ENCODE results near the gene LANCL1. TPM values are rescaled to one million over a fixed set of nuclear protein-coding genes. Genes with fewer than 3 reads are reported as not detected.
A peak's percentile ranks its signal among the peaks of the same experiment; 100 is the strongest.

The LANCL1 gene
- total RNA-seq, 1 experiment from 2014 or later, result 34.1 TPM

GRCh38 chr2:210477496-210477895, 937 bp upstream of the LANCL1 start:
- CTCF ChIA-PET, result interaction anchor here (1.0 to 2.0 kb wide), 2 partner anchors 11 to 26 kb away, joined by 3 to 6 read pairs; no protein-coding TSS in a partner anchor
- POLR2A ChIA-PET, result interaction anchor here (1.4 kb wide), 1 partner anchor 11 kb away, joined by 3 read pairs; no protein-coding TSS in a partner anchor
- Mint-ChIP-seq H3K4me1 (ENCODE audit: insufficient read depth, unreplicated experiment) (peaks cover 11% of the 10 kb centered on the region), H3K4me3 (ENCODE audit: unreplicated experiment) (peak overlapping the region; percentile 84), H3K27me3 (ENCODE audit: insufficient read depth, unreplicated experiment) (no peaks in the 10 kb centered on the region), H3K9me3 (ENCODE audit: unreplicated experiment) (no peaks in the 10 kb centered on the region), H3K27ac (ENCODE audit: low read depth, unreplicated experiment) (peak overlapping the region; percentile 69), H3K36me3 (ENCODE audit: insufficient read depth, unreplicated experiment) (peaks cover 13% of the 10 kb centered on the region)
- intact Hi-C loops (cut with micrococcal nuclease), result no loop called here
- DNase-seq (ENCODE audit: unreplicated experiment), result peak; percentile 81
- no TSS peak for BruUV-seq (replicated peaks)
- no peak for TF ChIP-seq CTCF (IDR thresholded peaks at IDR 0.05; ENCODE audit: unreplicated experiment)

DNA sequence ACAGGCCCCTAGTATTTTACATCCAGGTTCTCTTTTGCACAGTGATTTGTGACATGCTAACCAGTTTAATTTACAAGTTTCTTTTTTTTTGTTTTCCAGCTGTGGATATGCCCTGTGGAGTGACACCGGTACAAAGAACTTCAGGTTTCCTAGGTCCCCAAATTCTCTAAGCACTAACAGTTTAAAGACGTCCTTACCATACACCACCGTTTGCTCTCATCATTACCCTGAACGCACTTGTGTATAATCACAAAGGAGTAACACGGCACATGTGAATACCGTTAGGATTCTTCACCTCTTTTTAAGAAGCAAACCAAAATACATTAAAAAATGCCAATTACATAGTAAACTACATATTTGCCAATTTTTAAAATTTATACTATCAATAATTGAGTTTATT, 853 bp downstream of the LANCL1 start:
- Mint-ChIP-seq H3K27me3 (ENCODE audit: insufficient read depth, unreplicated experiment) (no peaks in the 10 kb centered on the region), H3K27ac (ENCODE audit: low read depth, unreplicated experiment) (peak overlapping the region; percentile 69), H3K4me3 (ENCODE audit: unreplicated experiment) (peak overlapping the region; percentile 84), H3K36me3 (ENCODE audit: insufficient read depth, unreplicated experiment) (peaks cover 25% of the 10 kb centered on the region), H3K4me1 (ENCODE audit: insufficient read depth, unreplicated experiment) (peaks cover 11% of the 10 kb centered on the region), H3K9me3 (ENCODE audit: unreplicated experiment) (no peaks in the 10 kb centered on the region)
- no TSS peak for BruUV-seq (replicated peaks)
- TF ChIP-seq CTCF (IDR thresholded peaks at IDR 0.05; ENCODE audit: unreplicated experiment), result no peak
- intact Hi-C loops (cut with micrococcal nuclease), result no loop called here
- POLR2A ChIA-PET, result interaction anchor here (0.6 to 1.1 kb wide), 4 partner anchors 13 to 873 kb away, joined by 3 read pairs; no protein-coding TSS in a partner anchor
- DNase-seq (ENCODE audit: unreplicated experiment), result peak; percentile 10
- CTCF ChIA-PET, result interaction anchor here (0.6 to 2.5 kb wide), 6 partner anchors 27 to 123 kb away, joined by 3 to 16 read pairs (median 4); no protein-coding TSS in a partner anchor

DNA sequence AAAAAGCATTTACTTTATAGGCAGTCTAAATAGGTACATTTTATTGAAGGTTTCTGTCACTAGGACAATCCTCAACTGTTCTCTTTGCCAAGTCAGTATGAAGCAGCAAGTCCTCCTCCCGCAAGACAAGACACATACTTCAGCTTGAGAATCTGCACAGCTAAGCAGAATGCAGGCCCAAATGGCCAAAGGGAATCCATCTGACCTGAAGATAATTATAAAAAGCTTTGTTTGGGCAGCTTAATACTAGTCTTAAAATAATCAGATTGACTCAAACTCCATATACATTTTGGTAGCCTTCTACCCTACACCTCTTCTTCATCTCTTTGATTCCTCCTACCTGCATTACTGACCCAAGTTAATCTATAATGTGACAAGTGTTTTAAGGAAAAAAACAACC, 1.8 kb downstream of the LANCL1 start:
- Mint-ChIP-seq H3K36me3 (ENCODE audit: insufficient read depth, unreplicated experiment) (peaks cover 34% of the 10 kb centered on the region), H3K4me3 (ENCODE audit: unreplicated experiment) (no peak overlapping the region), H3K4me1 (ENCODE audit: insufficient read depth, unreplicated experiment) (peaks cover 11% of the 10 kb centered on the region), H3K27me3 (ENCODE audit: insufficient read depth, unreplicated experiment) (no peaks in the 10 kb centered on the region), H3K9me3 (ENCODE audit: unreplicated experiment) (no peaks in the 10 kb centered on the region), H3K27ac (ENCODE audit: low read depth, unreplicated experiment) (no peak overlapping the region)
- intact Hi-C loops (cut with micrococcal nuclease), result no loop called here
- no peak for TF ChIP-seq CTCF (IDR thresholded peaks at IDR 0.05; ENCODE audit: unreplicated experiment)
- DNase-seq (ENCODE audit: unreplicated experiment), result no peak
- BruUV-seq (replicated peaks), result no TSS peak
- ChIA-PET CTCF (interaction anchor here (0.7 to 2.5 kb wide), 3 partner anchors 14 to 82 kb away, joined by 3 to 16 read pairs (median 3); no protein-coding TSS in a partner anchor), POLR2A (no interaction called here)

DNA sequence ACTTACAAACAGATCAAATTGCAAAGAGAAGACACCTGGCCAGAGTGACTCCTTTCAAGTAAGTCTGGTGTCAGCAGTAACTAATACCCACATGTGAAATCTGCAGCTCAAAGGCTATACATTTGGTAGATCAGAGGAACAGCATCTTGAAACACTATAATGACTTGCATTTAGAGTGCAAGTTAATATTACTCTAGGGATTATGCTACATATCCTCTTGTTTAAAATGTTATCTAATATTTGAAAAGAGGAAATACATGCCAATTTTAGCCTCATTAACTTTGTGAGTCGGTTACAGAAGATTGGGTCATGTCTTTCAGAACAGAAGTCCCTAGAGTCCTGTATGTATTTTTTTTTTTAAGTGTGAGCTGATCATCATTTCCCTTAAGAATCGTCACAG, 15.2 kb downstream of the LANCL1 start:
- Mint-ChIP-seq H3K4me1 (ENCODE audit: insufficient read depth, unreplicated experiment) (no peaks in the 10 kb centered on the region), H3K9me3 (ENCODE audit: unreplicated experiment) (no peaks in the 10 kb centered on the region), H3K36me3 (ENCODE audit: insufficient read depth, unreplicated experiment) (peaks cover 66% of the 10 kb centered on the region), H3K27me3 (ENCODE audit: insufficient read depth, unreplicated experiment) (no peaks in the 10 kb centered on the region), H3K4me3 (ENCODE audit: unreplicated experiment) (no peak overlapping the region), H3K27ac (ENCODE audit: low read depth, unreplicated experiment) (no peak overlapping the region)
- ChIA-PET POLR2A (no interaction called here), CTCF (interaction anchor here (0.9 to 1.7 kb wide), 3 partner anchors 13 to 42 kb away, joined by 3 to 5 read pairs (median 4); no protein-coding TSS in a partner anchor)
- intact Hi-C loops (cut with micrococcal nuclease), result no loop called here
- no peak for TF ChIP-seq CTCF (IDR thresholded peaks at IDR 0.05; ENCODE audit: unreplicated experiment)
- BruUV-seq (replicated peaks), result no TSS peak
- DNase-seq (ENCODE audit: unreplicated experiment), result no peak
